Hepatocyte (in vitro differentiated cells): ENCODE results near the gene MATK. TPM values are rescaled to one million over a fixed set of nuclear protein-coding genes. Genes with fewer than 3 reads are reported as not detected.

Source experiments
- DNase-seq: peaks from one replicate; pipeline ENCODE4 v3.0.0-alpha.2; 2016; ENCODE audit warnings: low spot score
- H2AFZ ChIP-seq: fragments of 200-600 bp; sonication (generic); 2 replicates; pipeline ENCODE4 v1.6.0; 2016; ENCODE audit warnings: antibody characterized with exemption, mild to moderate bottlenecking
- H3K27ac ChIP-seq: fragments of 200-600 bp; sonication (generic); 2 replicates; pipeline ENCODE4 v1.5.1; 2016; ENCODE audit warnings: mild to moderate bottlenecking
- H3K27me3 ChIP-seq: fragments of 200-600 bp; sonication (generic); 2 replicates; pipeline ENCODE4 v1.6.1; 2016
- H3K36me3 ChIP-seq: fragments of 200-600 bp; sonication (generic); replicated peaks from 2 replicates; pipeline ENCODE4 v1.5.1; 2016; ENCODE audit warnings: low read depth; ENCODE audit not compliant: insufficient read depth
- H3K4me1 ChIP-seq: fragments of 200-600 bp; sonication (generic); 2 replicates; pipeline ENCODE4 v1.5.1; 2016; ENCODE audit warnings: mild to moderate bottlenecking, moderate library complexity; ENCODE audit not compliant: insufficient read depth
- H3K4me2 ChIP-seq: fragments of 200-600 bp; sonication (generic); 2 replicates; pipeline ENCODE4 v1.6.0; 2016
- H3K4me3 ChIP-seq: fragments of 200-600 bp; sonication (generic); 2 replicates; pipeline ENCODE4 v1.5.1; 2016; ENCODE audit warnings: mild to moderate bottlenecking
- H3K79me2 ChIP-seq: fragments of 200-600 bp; sonication (generic); 2 replicates; pipeline ENCODE4 v1.6.0; 2017; ENCODE audit warnings: mild to moderate bottlenecking
- H3K9me2 ChIP-seq: fragments of 200-600 bp; sonication (generic); replicated peaks from 2 replicates; pipeline ENCODE4 v1.6.0; 2017; ENCODE audit warnings: mild to moderate bottlenecking; ENCODE audit not compliant: insufficient read depth
- H3K9me3 ChIP-seq: fragments of 200-600 bp; sonication (generic); 2 replicates; pipeline ENCODE4 v1.5.1; 2016; ENCODE audit warnings: low read depth, mild to moderate bottlenecking
- H4K20me1 ChIP-seq: fragments of 200-600 bp; sonication (generic); 2 replicates; pipeline ENCODE4 v1.6.0; 2016; ENCODE audit warnings: mild to moderate bottlenecking; ENCODE audit not compliant: insufficient read depth, poor library complexity, severe bottlenecking
- CTCF ChIP-seq: fragments of 200-600 bp; sonication (generic); IDR thresholded peaks from 2 replicates; pipeline ENCODE4 v1.5.1; 2016; ENCODE audit warnings: antibody characterized with exemption, mild to moderate bottlenecking; ENCODE audit not compliant: poor library complexity
- EZH2 ChIP-seq: fragments of 200-600 bp; sonication (generic); IDR thresholded peaks from 2 replicates; pipeline ENCODE4 v1.6.1; 2016; ENCODE audit warnings: antibody characterized with exemption, mild to moderate bottlenecking, borderline replicate concordance
- EZH2phosphoT487 ChIP-seq: fragments of 200-600 bp; sonication (generic); IDR thresholded peaks from one replicate; pipeline ENCODE4 v1.6.1; 2018; ENCODE audit warnings: antibody characterized with exemption, mild to moderate bottlenecking, low read depth, moderate library complexity; ENCODE audit not compliant: unreplicated experiment, severe bottlenecking
- WGBS: methylation state at CpG from one replicate; pipeline ENCODE4 v1.1.6; 2016; ENCODE audit warnings: low lambda C conversion rate; ENCODE audit errors: missing lambda C conversion rate; 5-methylcytosine and 5-hydroxymethylcytosine counted together
- polyA plus RNA-seq: library from polyadenylated mRNA; unstranded; fragments of >200 nt; fragmentation: Nextera tagmentation; extraction: Ambion mirVana; gene quantifications from 2 replicates; pipeline ENCODE4 v1.2.1, GENCODE V29; 2016
- total RNA-seq: library from RNA; depleted of rRNA; stranded (reverse); fragments of >200 nt; gene quantifications from 2 replicates; pipeline ENCODE4 v1.2.3, GENCODE V29; 2014

The MATK gene
- total and polyA plus RNA-seq, 2 experiments from 2014 or later: 0.50 TPM; not detected in 1

DNA sequence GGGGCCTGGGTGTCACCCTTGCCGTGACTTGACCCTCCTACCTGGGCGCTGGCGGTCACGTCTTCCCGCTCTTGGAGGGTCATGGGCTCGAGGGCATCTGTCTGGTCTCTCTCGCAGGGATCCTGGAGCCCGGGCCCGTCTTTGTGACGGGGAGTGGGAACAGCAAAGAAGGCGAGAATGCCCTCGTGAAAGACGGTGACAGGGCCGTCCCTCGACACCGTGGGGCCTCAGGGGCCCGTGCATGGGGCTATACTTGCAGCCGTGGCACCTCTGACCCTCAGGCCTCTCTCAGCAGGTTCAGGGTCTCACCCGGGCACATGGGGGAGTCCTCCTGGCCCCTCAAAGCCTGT lies 20.9 kb upstream of the MATK start:
- Histone ChIP-seq H3K9me3 (no peaks in the 10 kb centered on the region), H3K36me3 (no peaks in the 10 kb centered on the region), H3K27ac (no peak overlapping the region), H3K27me3 (peaks cover 6% of the 10 kb centered on the region), H4K20me1 (no peaks in the 10 kb centered on the region), H3K4me1 (no peaks in the 10 kb centered on the region), H2AFZ (no peak overlapping the region), H3K9me2 (no peaks in the 10 kb centered on the region), H3K4me2 (no peak overlapping the region), H3K4me3 (no peak overlapping the region), H3K79me2 (no peaks in the 10 kb centered on the region)
- TF ChIP-seq CTCF (no peak), EZH2phosphoT487 (no peak), EZH2 (no peak)
- WGBS: 91% methylated on average over 19 of the region's 19 CpGs
- DNase-seq: no peak

GRCh38 chr19:3805859-3806258 lies 19.7 kb upstream of the MATK start:
- Histone ChIP-seq H3K79me2 (no peaks in the 10 kb centered on the region), H3K4me3 (no peak overlapping the region), H3K4me1 (no peaks in the 10 kb centered on the region), H3K36me3 (no peaks in the 10 kb centered on the region), H4K20me1 (no peaks in the 10 kb centered on the region), H3K27me3 (peaks cover 18% of the 10 kb centered on the region), H2AFZ (no peak overlapping the region), H3K9me3 (no peaks in the 10 kb centered on the region), H3K9me2 (no peaks in the 10 kb centered on the region), H3K4me2 (no peak overlapping the region), H3K27ac (no peak overlapping the region)
- TF ChIP-seq EZH2 (no peak), EZH2phosphoT487 (no peak), CTCF (no peak)
- DNase-seq: no peak
- 92% methylated on average over 22 of the region's 29 CpGs for WGBS

GRCh38 chr19:3804429-3804828 lies 18.2 kb upstream of the MATK start:
- no peak overlapping the region for H3K4me2 ChIP-seq
- H3K27me3 ChIP-seq: peaks cover 29% of the 10 kb centered on the region

DNA sequence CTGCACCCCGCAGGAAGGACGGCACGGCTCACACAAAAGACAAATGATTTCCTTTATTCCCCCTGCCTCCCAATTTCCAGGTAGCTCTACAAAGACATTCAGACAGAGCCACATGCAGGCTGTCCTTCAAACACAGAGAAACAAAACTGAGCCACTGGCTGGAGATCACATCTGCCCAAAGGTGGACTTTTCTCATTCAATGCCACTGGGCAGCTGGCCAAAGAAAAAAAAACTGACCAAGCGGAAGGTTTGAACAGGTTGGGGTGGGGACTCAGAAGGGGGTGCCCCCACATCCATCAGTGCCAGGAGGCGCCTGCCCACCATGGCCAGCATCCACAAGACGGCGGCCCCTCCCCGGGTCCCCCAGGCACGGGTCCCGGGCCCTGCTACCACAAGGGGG lies 17.8 kb upstream of the MATK start:
- Histone ChIP-seq H4K20me1 (no peaks in the 10 kb centered on the region), H3K9me3 (no peaks in the 10 kb centered on the region), H3K79me2 (no peaks in the 10 kb centered on the region), H3K4me3 (no peak overlapping the region), H3K27me3 (peaks cover 34% of the 10 kb centered on the region), H3K9me2 (no peaks in the 10 kb centered on the region), H2AFZ (no peak overlapping the region), H3K4me1 (no peaks in the 10 kb centered on the region), H3K4me2 (no peak overlapping the region), H3K36me3 (no peaks in the 10 kb centered on the region), H3K27ac (no peak overlapping the region)
- TF ChIP-seq EZH2phosphoT487 (no peak), EZH2 (no peak), CTCF (no peak)
- 92% methylated on average over 10 of the region's 10 CpGs for WGBS
- no peak for DNase-seq

More at GRCh38 chr19:3804429-3804828, 18.2 kb upstream of the MATK start:
- no peak for DNase-seq
- H2AFZ ChIP-seq: no peak overlapping the region
- no peak overlapping the region for H3K27ac ChIP-seq
- H3K9me2 ChIP-seq: no peaks in the 10 kb centered on the region
- no peaks in the 10 kb centered on the region for H3K79me2 ChIP-seq
- H3K36me3 ChIP-seq: no peaks in the 10 kb centered on the region
- TF ChIP-seq EZH2phosphoT487: no peak
- no peaks in the 10 kb centered on the region for H4K20me1 ChIP-seq
- WGBS: 85% methylated on average over 12 of the region's 13 CpGs
- H3K4me3 ChIP-seq: no peak overlapping the region
- no peaks in the 10 kb centered on the region for H3K4me1 ChIP-seq
- no peaks in the 10 kb centered on the region for H3K9me3 ChIP-seq
